NB4 (cell line): ENCODE measurements around the gene FHIT.

Source experiments
- CTCF ChIP-seq: IDR thresholded peaks from one replicate; pipeline ENCODE4 v1.5.1; 2012; ENCODE audit warnings: low read depth, low read length
- POLR2A ChIP-seq: IDR thresholded peaks from 2 replicates; pipeline ENCODE4 v1.6.1; 2011; ENCODE audit warnings: mild to moderate bottlenecking; ENCODE audit not compliant: insufficient read length; ENCODE audit errors: extremely low read depth
- TF ChIP-seq, protein P1 (sequence below): IDR thresholded peaks from 2 replicates; pipeline ENCODE4 v1.6.1; 2011; ENCODE audit warnings: low read depth, low read length

DNA sequence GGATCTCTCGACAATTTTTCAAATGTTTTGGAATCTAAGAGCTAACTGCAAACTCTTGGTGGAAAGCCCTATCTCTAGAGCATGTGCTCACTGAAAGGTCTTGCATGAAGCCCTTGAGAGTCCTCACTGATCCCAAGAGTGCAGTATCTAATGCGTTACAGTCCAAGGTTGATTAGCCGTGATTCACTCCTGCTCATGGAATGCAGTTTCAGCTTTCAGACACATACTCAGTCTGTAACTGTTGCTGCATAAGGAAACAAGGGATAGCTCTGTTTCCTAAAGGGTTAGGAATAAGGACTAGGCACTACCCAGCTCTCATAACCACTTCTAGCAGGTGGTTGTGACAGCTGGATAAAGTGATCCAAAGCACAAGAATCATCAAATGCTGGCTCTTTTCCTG lies 1514.0 kb downstream of the FHIT start:
- TF ChIP-seq CTCF = no peak
- no peak for TF ChIP-seq POLR2A
- TF ChIP-seq, protein P1, sequence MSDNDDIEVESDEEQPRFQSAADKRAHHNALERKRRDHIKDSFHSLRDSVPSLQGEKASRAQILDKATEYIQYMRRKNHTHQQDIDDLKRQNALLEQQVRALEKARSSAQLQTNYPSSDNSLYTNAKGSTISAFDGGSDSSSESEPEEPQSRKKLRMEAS = no peak
